ENCODE results near the gene NUDT4.

DNA sequence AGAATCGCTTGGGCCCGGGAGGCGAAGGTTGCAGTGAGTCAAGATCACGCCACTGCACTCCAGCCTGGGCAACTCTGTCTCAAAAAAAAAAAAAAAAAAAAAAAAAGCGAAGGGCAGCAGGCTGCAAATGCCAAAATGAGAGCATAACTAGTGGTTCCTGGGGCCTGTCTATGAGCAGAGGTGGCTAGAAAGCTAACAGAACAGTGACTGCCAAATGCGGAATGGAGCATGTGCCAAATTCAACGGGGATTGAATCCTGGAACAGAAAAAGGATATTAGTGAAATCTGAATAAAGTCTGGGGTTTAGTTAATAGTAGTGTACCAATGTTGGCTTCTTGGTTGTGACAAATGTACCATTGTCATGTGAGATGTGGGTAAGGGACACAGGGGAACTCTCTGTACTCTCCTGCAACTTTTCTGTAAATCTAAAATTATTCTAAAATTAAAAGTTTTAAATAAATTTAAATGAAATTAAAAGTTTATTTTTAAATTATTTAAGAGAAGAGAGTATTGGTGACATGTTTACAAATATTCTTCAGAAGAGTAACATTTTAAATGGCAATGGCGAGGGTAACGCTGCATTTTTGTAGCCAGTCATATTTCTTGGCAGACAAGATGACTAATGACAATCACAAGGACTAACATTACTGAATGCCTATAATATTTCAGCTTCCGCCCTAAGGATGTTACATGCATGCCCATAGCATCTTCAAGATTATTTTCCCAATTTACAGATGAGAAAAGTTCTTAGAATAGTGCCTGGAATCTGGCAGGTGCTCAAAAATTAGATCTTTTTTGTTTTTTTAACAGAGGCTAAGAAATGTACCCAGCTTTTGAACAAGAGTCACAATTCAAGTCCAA lies 28.9 kb upstream of the NUDT4 start:
- TF ChIP-seq ZBTB38 (CRISPR knock-in tag; IDR thresholded peaks at IDR 0.05) (no peak), HNF4A (CRISPR knock-in tag; IDR thresholded peaks at IDR 0.05) (no peak), TIGD3 (CRISPR knock-in tag; IDR thresholded peaks at IDR 0.05; ENCODE audit: borderline replicate concordance) (no peak), HNRNPH1 (optimal IDR thresholded peaks at IDR 0.05; ENCODE audit: low read depth, low read length) (no peak), PHF20 (CRISPR knock-in tag; IDR thresholded peaks at IDR 0.05) (no peak), ZBTB49 (CRISPR knock-in tag; IDR thresholded peaks at IDR 0.05; ENCODE audit: borderline replicate concordance) (no peak), RBM39 (IDR thresholded peaks at IDR 0.05; ENCODE audit: low read depth, low read length, poor library complexity, severe bottlenecking) (no peak), RELA (CRISPR knock-in tag; IDR thresholded peaks at IDR 0.05) (no peak), POLR2A (IDR thresholded peaks at IDR 0.05; ENCODE audit: insufficient read depth in 1 of 2, low read depth in 2 of 2, low read length in 2 of 2) (no peak), FOXM1 (CRISPR knock-in tag; IDR thresholded peaks at IDR 0.05) (no peak), NFIC (IDR thresholded peaks at IDR 0.05; ENCODE audit: low read length) (no peak)
- TF ChIP-seq, protein P1, sequence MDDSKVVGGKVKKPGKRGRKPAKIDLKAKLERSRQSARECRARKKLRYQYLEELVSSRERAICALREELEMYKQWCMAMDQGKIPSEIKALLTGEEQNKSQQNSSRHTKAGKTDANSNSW (CRISPR knock-in tag; IDR thresholded peaks at IDR 0.05; ENCODE audit: borderline replicate concordance): no peak

All from HepG2 (cell line).